ENCODE measurements around the gene VTI1B.
A peak's percentile ranks its signal among the peaks of the same experiment; 100 is the strongest.

VTI1B gene

DNA sequence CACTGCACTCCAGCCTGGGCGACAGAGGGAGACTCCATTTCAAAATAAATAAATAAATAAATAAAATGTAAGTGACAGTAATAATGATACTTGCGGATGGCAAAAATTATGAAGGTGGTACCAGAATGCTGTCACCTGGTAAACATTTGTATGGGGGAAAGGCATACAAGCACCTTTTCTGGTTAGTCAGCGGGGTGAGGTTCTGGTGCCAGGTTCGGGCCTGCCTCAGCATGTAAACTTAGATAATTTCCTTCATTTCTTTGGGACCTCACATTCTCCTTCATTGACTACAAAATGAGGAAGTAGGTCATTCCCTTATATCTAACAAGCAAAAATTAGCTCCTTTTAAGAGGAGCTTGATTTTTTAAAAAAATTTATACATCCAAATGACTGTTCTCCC is 10.8 kb downstream of the VTI1B start:
- TF ChIP-seq ZFX (IDR thresholded peaks at IDR 0.05; ENCODE audit: borderline replicate concordance) (no peak), CTCF (IDR thresholded peaks at IDR 0.05) (no peak)
- no peak overlapping the region for H3K27ac ChIP-seq

- TF ChIP-seq CTCF (IDR thresholded peaks at IDR 0.05) = no peak
- no peak for TF ChIP-seq ZFX (IDR thresholded peaks at IDR 0.05; ENCODE audit: borderline replicate concordance)
- 0 out of 2 replicates have a peak overlapping the region, but pooled peaks have one; percentile 2 for H3K27ac ChIP-seq
These were observed 20.7 kb downstream of the VTI1B start for GRCh38 chr14:67653651-67654280.

- TF ChIP-seq ZFX (IDR thresholded peaks at IDR 0.05; ENCODE audit: borderline replicate concordance) = no peak
- no peak for TF ChIP-seq CTCF (IDR thresholded peaks at IDR 0.05)
- no peak overlapping the region for H3K27ac ChIP-seq
These were observed 22.2 kb downstream of the VTI1B start for GRCh38 chr14:67652189-67652588.

- TF ChIP-seq CTCF (IDR thresholded peaks at IDR 0.05) (no peak), ZFX (IDR thresholded peaks at IDR 0.05; ENCODE audit: borderline replicate concordance) (no peak)
- H3K27ac ChIP-seq = no peak overlapping the region
These were observed 23.7 kb downstream of the VTI1B start for GRCh38 chr14:67650694-67651093.

DNA sequence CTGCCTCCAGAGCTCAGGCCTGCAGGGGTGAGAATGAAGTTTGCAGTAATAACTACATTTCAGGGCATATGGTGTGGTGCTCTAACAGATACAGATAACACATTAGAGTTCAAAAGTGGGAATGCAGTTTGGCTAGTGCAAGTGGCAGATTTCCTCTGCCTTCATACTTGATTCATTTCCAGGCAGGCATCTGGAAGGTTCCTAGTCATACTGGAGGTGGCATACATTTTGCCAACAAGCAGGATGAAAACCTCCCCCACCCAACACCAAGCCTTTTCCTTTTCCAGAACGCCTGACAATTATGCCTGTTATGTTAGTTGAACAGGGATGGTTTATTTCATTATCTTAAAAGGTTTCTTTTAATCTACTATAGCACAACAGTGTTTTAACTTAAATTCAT is 24.3 kb downstream of the VTI1B start:
- H3K27ac ChIP-seq = no peak overlapping the region
- TF ChIP-seq ZFX (IDR thresholded peaks at IDR 0.05; ENCODE audit: borderline replicate concordance) = no peak
- no peak for TF ChIP-seq CTCF (IDR thresholded peaks at IDR 0.05)

GRCh38 chr14:67646131-67646530 is 28.3 kb downstream of the VTI1B start:
- H3K27ac ChIP-seq = no peak overlapping the region
- TF ChIP-seq ZFX (IDR thresholded peaks at IDR 0.05; ENCODE audit: borderline replicate concordance) (no peak), CTCF (IDR thresholded peaks at IDR 0.05) (no peak)

- TF ChIP-seq ZFX (IDR thresholded peaks at IDR 0.05; ENCODE audit: borderline replicate concordance) (no peak), CTCF (IDR thresholded peaks at IDR 0.05) (no peak)
- no peak overlapping the region for H3K27ac ChIP-seq
These were observed 29.0 kb downstream of the VTI1B start for GRCh38 chr14:67645414-67645813.

Measured in 22Rv1 (cell line).